Measurements from ENCODE around the gene PNRC2. TPM values are rescaled to one million over a fixed set of nuclear protein-coding genes. Genes with fewer than 3 reads are reported as not detected.
"Not testable (repeated sequence)": the region's sequence is repeated elsewhere in the genome, so short reads cannot be mapped to it uniquely, and the experiment has no call there.

The PNRC2 gene
- total RNA-seq, 4 donors from 2014 or later: 136 to 246 (median 207) TPM

- no peak for TF ChIP-seq CTCF (IDR thresholded peaks at IDR 0.05)
- TF ChIP-seq POLR2A (IDR thresholded peaks at IDR 0.05): no peak
- TF ChIP-seq POLR2AphosphoS5 (IDR thresholded peaks at IDR 0.05): no peak
- no peak for TF ChIP-seq EP300 (IDR thresholded peaks at IDR 0.05)
- H3K4me1 ChIP-seq: peaks cover 12 to 65% (median 22%) of the 10 kb centered on the region in 3 donors
- no peaks in the 10 kb centered on the region for H3K27me3 ChIP-seq
- H3K27ac ChIP-seq: peak overlapping the region; percentile 95 to 98 (median 98)
- no peak for ATAC-seq
- 0% methylated on average over 7 to 10 of the region's 13 CpGs for WGBS, 2 donors (ENCODE audit: low coverage in 1 of 2)
- H3K36me3 ChIP-seq: peaks cover 0 to under 1% of the 10 kb centered on the region in 2 donors
- peak overlapping the region; percentile 93 to 96 for H3K4me3 ChIP-seq
- H3K9me3 ChIP-seq: no peaks in the 10 kb centered on the region
Observed at GRCh38 chr1:23979387-23979880, 19.8 kb downstream of the PNRC2 start.

- 0 to 1% methylated on average over 30 to 38 of the region's 84 CpGs for WGBS, 2 donors (ENCODE audit: low coverage in 1 of 2)
Observed at GRCh38 chr1:23979881-23980727, 20.5 kb downstream of the PNRC2 start, which contains the start of gene SRSF10. Gene SRSF10, minus strand, starts transcription at chr1:23980327. Its CDS starts 72 bp downstream, at chr1:23980255.

DNA sequence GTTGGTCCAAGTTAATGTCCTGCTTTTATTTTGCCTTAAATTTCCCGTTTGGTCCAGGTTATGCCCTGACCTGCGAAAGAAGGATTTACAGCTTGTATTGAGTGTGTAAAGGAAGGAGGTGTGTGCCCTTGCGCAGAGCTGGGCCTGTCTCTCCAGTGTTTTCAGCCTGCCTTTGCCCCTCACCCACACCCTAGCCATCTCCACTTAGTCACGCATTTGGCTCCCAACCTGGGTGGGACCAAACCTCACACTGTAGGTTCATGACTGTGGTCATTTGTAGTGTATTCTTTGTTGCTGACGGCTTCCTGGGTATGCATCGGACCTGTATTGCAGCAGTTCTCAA lies 21.1 kb downstream of the PNRC2 start:
- Histone ChIP-seq H3K27ac (peak overlapping the region; percentile 95 to 98 (median 98)), H3K36me3 (no peaks in the 10 kb centered on the region), H3K4me1 (peaks cover 9 to 62% (median 24%) of the 10 kb centered on the region in 3 donors), H3K4me3 (peak overlapping the region; percentile 93 to 96), H3K9me3 (no peaks in the 10 kb centered on the region), H3K27me3 (no peaks in the 10 kb centered on the region)
- ATAC-seq: no peak
- TF ChIP-seq POLR2A (IDR thresholded peaks at IDR 0.05) (no peak), CTCF (IDR thresholded peaks at IDR 0.05) (no peak), EP300 (IDR thresholded peaks at IDR 0.05) (no peak), POLR2AphosphoS5 (IDR thresholded peaks at IDR 0.05) (no peak)
- WGBS, 2 donors (ENCODE audit: low coverage in 1 of 2): 15 to 18% methylated on average over 2 to 4 of the region's 6 CpGs

More at GRCh38 chr1:23979881-23980727, 20.5 kb downstream of the PNRC2 start, which contains the start of gene SRSF10:
- peaks cover 12 to 65% (median 24%) of the 10 kb centered on the region in 3 donors for H3K4me1 ChIP-seq
- H3K9me3 ChIP-seq: no peaks in the 10 kb centered on the region
- H3K4me3 ChIP-seq: peak within 1 kb of the TSS; percentile 93 to 96
- TF ChIP-seq EP300 (IDR thresholded peaks at IDR 0.05) (no peak), POLR2AphosphoS5 (IDR thresholded peaks at IDR 0.05) (peak; percentile 99), POLR2A (IDR thresholded peaks at IDR 0.05) (peak; percentile 98), CTCF (IDR thresholded peaks at IDR 0.05) (peak in 3 of 4 experiments; percentile 54 to 85 (median 60))
- H3K36me3 ChIP-seq: no peaks in the 10 kb centered on the region
- H3K27ac ChIP-seq: peak within 1 kb of the TSS; percentile 95 to 98 (median 98)
- no peaks in the 10 kb centered on the region for H3K27me3 ChIP-seq
- ATAC-seq: peak; percentile 99

DNA sequence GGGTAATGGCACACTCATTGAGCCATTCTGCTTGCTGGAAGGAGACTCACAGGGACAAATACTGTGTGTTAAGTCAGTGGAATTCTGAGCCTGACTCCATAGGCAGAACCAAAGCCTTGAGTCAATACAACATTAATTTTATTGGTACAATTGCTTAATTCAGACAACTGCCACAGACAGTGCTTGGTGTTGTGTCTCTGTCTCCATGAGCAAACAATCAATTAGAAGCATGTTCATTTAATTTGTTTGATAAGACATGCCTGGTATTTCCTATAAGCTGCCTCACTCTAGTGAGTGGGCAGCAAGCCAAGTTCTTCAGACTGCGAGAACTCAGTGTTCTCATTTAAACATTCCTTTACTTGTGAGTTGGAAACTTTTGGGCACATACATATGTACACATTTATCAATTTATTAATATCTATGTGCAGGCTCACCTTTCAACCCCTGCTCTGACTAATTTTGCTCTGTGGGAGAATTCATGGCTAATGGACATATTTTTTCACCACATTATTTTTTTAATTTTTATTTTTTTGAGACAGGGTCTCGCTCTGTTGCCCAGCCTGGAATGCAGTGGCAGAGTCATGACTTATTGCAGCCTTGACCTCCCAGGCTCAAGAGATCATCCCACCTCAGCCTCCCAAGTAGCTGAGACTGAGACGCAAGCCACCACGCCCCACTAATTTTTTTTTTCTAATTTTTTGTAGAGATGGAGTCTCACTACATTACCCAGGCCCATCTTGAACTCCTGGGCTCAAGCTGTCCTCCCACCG lies 25.0 kb downstream of the PNRC2 start:
- TF ChIP-seq CTCF (IDR thresholded peaks at IDR 0.05): no peak
- no peak for TF ChIP-seq EP300 (IDR thresholded peaks at IDR 0.05)
- TF ChIP-seq POLR2A (IDR thresholded peaks at IDR 0.05): no peak
- TF ChIP-seq POLR2AphosphoS5 (IDR thresholded peaks at IDR 0.05): peak; percentile 8
- H3K27ac ChIP-seq: peak overlapping the region in 3 of 4 donors; percentile 57 to 65 (median 62)
- ATAC-seq: no peak
- no peaks in the 10 kb centered on the region for H3K9me3 ChIP-seq
- H3K27me3 ChIP-seq: no peaks in the 10 kb centered on the region
- H3K4me1 ChIP-seq: peaks cover 2 to 25% (median 5%) of the 10 kb centered on the region in 3 donors
- WGBS, 2 donors (ENCODE audit: low coverage in 1 of 2): 59 to 63% methylated on average over 4 to 5 of the region's 5 CpGs
- no peaks in the 10 kb centered on the region for H3K36me3 ChIP-seq
- H3K4me3 ChIP-seq: no peak overlapping the region

DNA sequence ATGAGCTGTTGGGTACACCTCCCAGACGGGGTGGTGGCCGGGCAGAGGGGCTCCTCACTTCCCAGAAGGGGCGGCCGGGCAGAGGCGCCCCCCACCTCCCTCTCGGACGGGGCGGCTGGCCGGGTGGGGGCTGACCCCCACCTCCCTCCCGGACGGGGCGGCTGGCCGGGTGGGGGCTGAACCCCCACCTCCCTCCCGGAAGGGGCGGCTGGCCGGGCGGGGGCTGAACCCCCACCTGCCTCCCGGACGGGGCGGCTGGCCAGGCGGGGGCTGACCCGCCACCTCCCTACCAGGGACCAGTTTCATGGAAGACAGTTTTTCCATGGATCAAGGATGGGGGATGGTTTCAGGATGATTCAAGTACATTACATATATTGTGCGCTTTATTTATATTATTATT lies 27.4 kb downstream of the PNRC2 start:
- not testable (repeated sequence) for H3K27ac ChIP-seq, H3K9me3 ChIP-seq, H3K36me3 ChIP-seq, ATAC-seq, H3K27me3 ChIP-seq, H3K4me3 ChIP-seq
- WGBS, 2 donors (ENCODE audit: low coverage in 1 of 2): no CpG with 5 or more reads among the region's 23 CpGs
- H3K4me1 ChIP-seq: peaks cover 0 to 16% (median 5%) of the 10 kb centered on the region in 3 donors
